IMR-90 (cell line): ENCODE data around the gene OCSTAMP. TPM values are rescaled to one million over a fixed set of nuclear protein-coding genes. Genes with fewer than 3 reads are reported as not detected.

Experiments
- ATAC-seq: fragments of 200-7000 bp; cut with Tn5 transposase; 2 replicates; pipeline ENCODE4 v1.9.1; 2020; ENCODE audit warnings: low read depth, mild to moderate bottlenecking, moderate library complexity
- BruUV-seq: library from RNA; stranded (reverse); fragments of 400-500 nt; replicated peaks from 2 replicates; lab custom pipeline; 2021; lab: Mats Ljungman, UMichigan
- CTCF ChIA-PET: fragments of 300-600 bp; formaldehyde crosslinking; extraction: SDS; loops from one replicate; lab custom pipeline; 2021; ENCODE audit warnings: antibody characterized with exemption; lab: Yijun Ruan, JAX
- POLR2A ChIA-PET: fragments of 300-600 bp; sonication (Branson Sonifier 250); formaldehyde crosslinking; loops from one replicate; lab custom pipeline; 2022; ENCODE audit warnings: antibody characterized with exemption; ENCODE audit not compliant: unreplicated experiment; lab: Charles Lee
- DNase-seq: peaks from one replicate; pipeline ENCODE4 v3.0.0; 2013
- H2AFZ ChIP-seq: replicated peaks from 2 replicates; pipeline ENCODE3; 2013; ENCODE audit warnings: low read length, mild to moderate bottlenecking; ENCODE audit not compliant: poor library complexity
- H2AK5ac ChIP-seq: 2 replicates; pipeline ENCODE4 v1.6.1; 2013; ENCODE audit warnings: low read depth, low read length, inconsistent platforms
- H2AK9ac ChIP-seq: replicated peaks from 2 replicates; pipeline ENCODE3; 2013; ENCODE audit warnings: mild to moderate bottlenecking, low read depth, low read length, moderate library complexity; ENCODE audit not compliant: poor library complexity
- H2BK120ac ChIP-seq: 2 replicates; pipeline ENCODE4 v1.6.1; 2013; ENCODE audit warnings: low read depth, low read length, inconsistent platforms
- H2BK15ac ChIP-seq: 3 replicates; pipeline ENCODE4 v1.6.1; 2013; ENCODE audit warnings: low read depth, low read length, inconsistent platforms
- H2BK20ac ChIP-seq: 2 replicates; pipeline ENCODE4 v1.6.1; 2013; ENCODE audit warnings: low read depth, mild to moderate bottlenecking, inconsistent platforms, low read length, moderate library complexity
- H2BK5ac ChIP-seq: 2 replicates; pipeline ENCODE4 v1.6.1; 2013; ENCODE audit warnings: mild to moderate bottlenecking, low read depth, low read length, inconsistent platforms; ENCODE audit not compliant: poor library complexity, severe bottlenecking
- H3K14ac ChIP-seq: replicated peaks from 2 replicates; pipeline ENCODE4 v1.6.1; 2013; ENCODE audit warnings: low read depth, low read length, inconsistent platforms
- H3K18ac ChIP-seq: 2 replicates; pipeline ENCODE4 v1.6.1; 2013; ENCODE audit warnings: low read depth, low read length, control low read depth
- H3K23ac ChIP-seq: 2 replicates; pipeline ENCODE4 v1.6.1; 2013; ENCODE audit warnings: low read depth, low read length, inconsistent platforms
- H3K27ac ChIP-seq: 2 replicates; pipeline ENCODE4 v1.5.1; 2013; ENCODE audit warnings: mild to moderate bottlenecking, control low read depth, low read length; ENCODE audit not compliant: insufficient read depth
- H3K27me3 ChIP-seq: 2 replicates; pipeline ENCODE4 v1.6.1; 2013; ENCODE audit warnings: low read length; ENCODE audit not compliant: control insufficient read depth, insufficient read depth
- H3K36me3 ChIP-seq: 2 replicates; pipeline ENCODE4 v1.6.1; 2013; ENCODE audit warnings: low read length, mixed read lengths; ENCODE audit not compliant: control insufficient read depth, insufficient read depth
- H3K4ac ChIP-seq: 2 replicates; pipeline ENCODE4 v1.6.1; 2013; ENCODE audit warnings: low read depth, low read length, inconsistent platforms
- H3K4me1 ChIP-seq: 2 replicates; pipeline ENCODE4 v1.6.1; 2013; ENCODE audit warnings: low read length, mixed read lengths; ENCODE audit not compliant: control insufficient read depth, insufficient read depth
- H3K4me2 ChIP-seq: 2 replicates; pipeline ENCODE4 v1.6.1; 2013; ENCODE audit warnings: low read depth, mild to moderate bottlenecking, control low read depth, low read length, moderate library complexity
- H3K4me3 ChIP-seq: 2 replicates; pipeline ENCODE4 v1.5.1; 2013; ENCODE audit warnings: low read depth, mild to moderate bottlenecking, control low read depth, low read length, moderate library complexity; ENCODE audit not compliant: insufficient read depth
- H3K56ac ChIP-seq: 2 replicates; pipeline ENCODE4 v1.6.1; 2013; ENCODE audit warnings: low read length, inconsistent platforms; ENCODE audit not compliant: insufficient read depth; ENCODE audit errors: extremely low read depth
- H3K79me1 ChIP-seq, 2 experiments: 2 replicates each; pipeline ENCODE4 v1.6.1; 2013; ENCODE audit warnings: low read length in 2 of 2, inconsistent platforms in 1 of 2, low read depth in 1 of 2
- H3K9ac ChIP-seq: 2 replicates; pipeline ENCODE4 v1.6.1; 2013; ENCODE audit warnings: low read depth, low read length, control low read depth
- H3K9me1 ChIP-seq: 2 replicates; pipeline ENCODE4 v1.6.1; 2013; ENCODE audit warnings: low read length, inconsistent platforms; ENCODE audit not compliant: insufficient read depth
- H3K9me3 ChIP-seq: 2 replicates; pipeline ENCODE4 v1.6.1; 2013; ENCODE audit warnings: low read length; ENCODE audit not compliant: control insufficient read depth, insufficient read depth
- H4K20me1 ChIP-seq: 2 replicates; pipeline ENCODE4 v1.6.1; 2013; ENCODE audit warnings: low read length, inconsistent platforms; ENCODE audit not compliant: insufficient read depth
- H4K5ac ChIP-seq: 2 replicates; pipeline ENCODE4 v1.6.1; 2013; ENCODE audit warnings: mild to moderate bottlenecking, low read depth, low read length, control low read depth
- H4K8ac ChIP-seq, 2 experiments: 2 replicates each; pipeline ENCODE4 v1.6.1; 2013; ENCODE audit warnings: low read depth in 2 of 2, low read length in 2 of 2, control low read depth in 1 of 2, inconsistent platforms in 1 of 2
- H4K91ac ChIP-seq: 2 replicates; pipeline ENCODE4 v1.6.1; 2013; ENCODE audit warnings: low read depth, low read length, inconsistent platforms; ENCODE audit not compliant: insufficient read depth
- CEBPB ChIP-seq: IDR thresholded peaks from 2 replicates; pipeline ENCODE4 v1.6.1; 2012; ENCODE audit warnings: low read depth, low read length, improper control_type of control experiment
- NFE2L2 ChIP-seq: fragments of 150-350 bp; IDR thresholded peaks from 2 replicates; pipeline ENCODE4 v1.6.1; 2016; ENCODE audit warnings: low read depth, mild to moderate bottlenecking, low read length
- RCOR1 ChIP-seq: IDR thresholded peaks from 2 replicates; pipeline ENCODE4 v1.6.1; 2012; ENCODE audit warnings: mild to moderate bottlenecking, low read length, improper control_type of control experiment; ENCODE audit not compliant: insufficient replicate concordance
- RFX5 ChIP-seq: IDR thresholded peaks from 2 replicates; pipeline ENCODE4 v1.8.0; 2012; ENCODE audit warnings: low read depth, mild to moderate bottlenecking, low read length, moderate library complexity
- SMC3 ChIP-seq: fragments of 150-350 bp; IDR thresholded peaks from 2 replicates; pipeline ENCODE4 v1.6.1; 2016; ENCODE audit warnings: low read depth, mild to moderate bottlenecking, antibody characterized with exemption, low read length, moderate library complexity
- WGBS, 2 experiments: methylation state at CpG; one replicate each; pipeline versions ENCODE4 v1.1.5 to v1.1.7; 2013; ENCODE audit warnings: missing lambda C conversion rate in 2 of 2; ENCODE audit not compliant: insufficient read length in 1 of 2; ENCODE audit errors: extremely low coverage in 2 of 2; 5-methylcytosine and 5-hydroxymethylcytosine counted together
- dilution Hi-C: fragments of 300-500 bp; cut with HindIII; formaldehyde crosslinking; loops from one replicate; pipeline ENCODE4 v1.14.3; 2018; ENCODE audit warnings: low sequenced_read_pairs; ENCODE audit not compliant: unreplicated experiment
- in situ Hi-C: fragments of 300-500 bp; cut with MboI; formaldehyde crosslinking; loops from 3 replicates; pipeline ENCODE4 v1.14.3; 2019; ENCODE audit warnings: low sequenced_read_pairs, inconsistent platforms, mixed read lengths
- intact Hi-C: fragments of 100-400 bp; cut with micrococcal nuclease; formaldehyde crosslinking; loops from 2 replicates; pipeline ENCODE4 v1.10.0; 2022
- polyA plus RNA-seq, 3 experiments: library from polyadenylated mRNA; depleted of rRNA; stranded (reverse); fragments of >200 nt; gene quantifications; 2 replicates each; pipeline ENCODE4 v1.2.3, GENCODE V29; 2012; ENCODE audit warnings: low replicate concordance in 1 of 3
- total RNA-seq: library from RNA; depleted of rRNA; stranded (reverse); fragments of >200 nt; gene quantifications from 2 replicates; pipeline ENCODE4 v1.2.3, GENCODE V29; 2012
- TF ChIP-seq, protein P1 (sequence below): fragments of 150-350 bp; IDR thresholded peaks from 2 replicates; pipeline ENCODE4 v1.6.1; 2017; ENCODE audit warnings: mild to moderate bottlenecking, antibody characterized with exemption, low read length, low read depth

Gene OCSTAMP
- total and polyA plus RNA-seq, 2 of the 4 experiments (the other 2 are of a cell fraction), result not detected

DNA sequence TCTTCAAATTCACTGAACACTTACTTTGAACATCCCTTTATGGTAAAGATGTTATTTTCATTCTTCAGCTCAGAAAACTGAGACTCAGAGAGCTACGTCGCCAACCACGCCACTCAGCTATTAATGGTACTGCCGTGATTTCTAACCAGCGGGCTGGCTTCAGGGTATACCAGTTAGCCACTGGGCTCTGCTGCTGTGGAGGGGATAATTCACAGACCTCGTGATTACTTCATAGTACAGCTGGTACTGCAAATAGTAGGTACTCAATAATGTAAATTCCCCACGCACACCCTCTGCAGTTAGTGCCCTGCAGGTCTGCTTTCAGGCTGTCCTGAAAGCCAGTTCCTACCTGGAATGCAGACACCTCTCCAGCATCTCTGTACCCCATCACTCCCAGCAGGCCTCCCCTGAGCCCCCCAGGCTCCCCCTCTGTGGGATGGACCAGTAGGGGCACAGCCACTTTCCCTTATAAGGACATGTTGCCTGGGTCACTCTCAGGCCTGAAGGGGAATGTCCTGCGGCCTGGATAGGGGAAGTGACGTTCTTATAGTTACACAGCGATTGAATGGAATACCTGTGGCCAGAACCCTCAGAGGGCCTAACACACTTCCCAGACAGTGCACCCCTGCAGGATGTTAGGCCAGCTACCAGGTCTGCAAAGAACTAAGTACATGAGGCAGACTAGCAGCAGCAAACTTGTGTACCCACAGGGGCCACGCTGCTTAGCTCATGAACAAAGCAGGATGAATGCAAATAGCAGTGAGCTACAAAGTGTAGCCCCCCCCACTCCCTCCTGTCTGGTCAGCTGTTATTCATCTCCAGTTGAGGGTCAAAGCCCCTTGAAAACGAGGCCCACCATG lies 1.3 kb upstream of the OCSTAMP start:
- CTCF ChIA-PET, result interaction anchor here (1.1 to 1.4 kb wide), 2 partner anchors 11 to 122 kb away, joined by 3 read pairs; no protein-coding TSS in a partner anchor
- Histone ChIP-seq H4K8ac (no peak overlapping the region), H3K27me3 (peaks cover 4% of the 10 kb centered on the region), H3K4ac (no peak overlapping the region), H3K36me3 (no peaks in the 10 kb centered on the region), H3K9me3 (no peaks in the 10 kb centered on the region), H2BK120ac (no peak overlapping the region), H3K23ac (no peak overlapping the region), H3K56ac (no peak overlapping the region), H2BK15ac (no peak overlapping the region), H3K9me1 (no peaks in the 10 kb centered on the region), H3K9ac (no peak overlapping the region), H3K27ac (no peak overlapping the region), H2AFZ (peak overlapping the region; percentile 29), H2BK20ac (no peak overlapping the region), H2AK5ac (no peak overlapping the region), H2BK5ac (no peak overlapping the region), H3K79me1 (no peaks in the 10 kb centered on the region), H3K4me3 (no peak overlapping the region), H4K91ac (no peak overlapping the region), H3K18ac (no peak overlapping the region), H4K5ac (no peak overlapping the region), H3K4me1 (no peaks in the 10 kb centered on the region), H4K20me1 (no peaks in the 10 kb centered on the region), H3K4me2 (no peak overlapping the region), H3K14ac (no peak overlapping the region), H2AK9ac (no peak overlapping the region)
- intact Hi-C loops (no loop called here), dilution Hi-C loops (no loop called here), in situ Hi-C loops (no loop called here)
- DNase-seq (no peak), ATAC-seq (no peak)
- TF ChIP-seq RCOR1, result no peak
- no peak for TF ChIP-seq RFX5
- TF ChIP-seq NFE2L2, result no peak
- TF ChIP-seq CEBPB, result no peak
- TF ChIP-seq SMC3, result no peak
- TF ChIP-seq, protein P1, sequence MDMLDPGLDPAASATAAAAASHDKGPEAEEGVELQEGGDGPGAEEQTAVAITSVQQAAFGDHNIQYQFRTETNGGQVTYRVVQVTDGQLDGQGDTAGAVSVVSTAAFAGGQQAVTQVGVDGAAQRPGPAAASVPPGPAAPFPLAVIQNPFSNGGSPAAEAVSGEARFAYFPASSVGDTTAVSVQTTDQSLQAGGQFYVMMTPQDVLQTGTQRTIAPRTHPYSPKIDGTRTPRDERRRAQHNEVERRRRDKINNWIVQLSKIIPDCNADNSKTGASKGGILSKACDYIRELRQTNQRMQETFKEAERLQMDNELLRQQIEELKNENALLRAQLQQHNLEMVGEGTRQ, result no peak
- no TSS peak for BruUV-seq
- POLR2A ChIA-PET, result no interaction called here
- WGBS, 2 experiments, result no CpG with 5 or more reads among the region's 12 CpGs
